ENCODE measurements around the gene DNPH1. TPM values are rescaled to one million over a fixed set of nuclear protein-coding genes. Genes with fewer than 3 reads are reported as not detected.

DNPH1 gene
- total and polyA plus RNA-seq, 9 of the 15 experiments (the other 6 are each of a cell fraction or from before 2014, with no cell fraction given): 7.3 to 300 (median 68.7) TPM

DNA sequence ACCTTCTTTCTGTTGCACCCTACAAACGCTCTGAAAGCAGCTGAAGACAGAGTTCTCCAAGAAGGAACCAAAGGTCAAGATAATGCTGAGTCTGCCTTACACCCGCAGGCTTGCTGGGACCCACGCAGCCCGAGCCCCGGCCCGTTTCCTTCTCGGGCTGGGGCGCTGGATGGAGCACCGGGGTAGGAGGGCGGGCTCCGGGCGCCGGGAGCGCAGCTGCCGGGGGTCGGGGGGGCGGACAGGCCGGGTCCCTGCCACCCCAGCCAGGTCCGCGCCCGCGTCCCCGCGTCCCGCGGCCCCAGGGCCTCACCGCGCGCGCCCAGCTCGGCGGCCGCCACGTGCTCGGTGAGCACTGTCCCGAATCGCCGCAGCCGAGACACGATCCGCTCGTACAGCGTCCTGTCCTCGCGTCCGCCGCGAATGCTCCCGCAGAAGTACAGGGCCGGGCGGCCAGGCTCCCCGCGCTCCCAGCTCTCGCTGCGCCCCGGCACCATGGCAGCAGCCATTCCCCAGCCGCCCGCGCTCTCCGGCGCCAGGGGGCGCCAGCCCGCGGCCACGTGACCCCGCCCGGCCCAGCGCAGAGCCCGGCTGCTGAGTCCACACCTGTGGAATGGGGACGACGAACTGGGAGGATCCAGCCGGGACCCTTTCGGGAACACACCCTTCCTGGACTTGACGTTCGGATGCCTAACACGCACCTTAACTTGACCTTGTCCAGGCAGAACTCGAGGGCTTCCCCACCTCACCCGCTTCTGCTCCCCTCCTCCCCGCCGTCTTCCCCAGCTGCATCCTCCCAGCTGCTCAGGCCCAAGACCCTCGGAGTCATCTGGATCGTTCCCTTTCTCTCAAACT, at the start of gene DNPH1 (continued):
- TF ChIP-seq E2F1 (CRISPR knock-in tag; IDR thresholded peaks at IDR 0.05): peak; percentile 85
- TF ChIP-seq ETV6 (IDR thresholded peaks at IDR 0.05; ENCODE audit: borderline replicate concordance in 1 of 2, low read depth in 2 of 2, low read length in 1 of 2): no peak
- 0 out of 2 replicates have a peak, but pooled peaks have one; percentile 95 for TF ChIP-seq ETV6 (CRISPR knock-in tag; IDR thresholded peaks at IDR 0.05; ENCODE audit: borderline replicate concordance)
- 0 out of 2 replicates have a peak, but pooled peaks have one; percentile 79 for TF ChIP-seq NR1H2 (CRISPR knock-in tag; IDR thresholded peaks at IDR 0.05)
- TF ChIP-seq, protein P1, sequence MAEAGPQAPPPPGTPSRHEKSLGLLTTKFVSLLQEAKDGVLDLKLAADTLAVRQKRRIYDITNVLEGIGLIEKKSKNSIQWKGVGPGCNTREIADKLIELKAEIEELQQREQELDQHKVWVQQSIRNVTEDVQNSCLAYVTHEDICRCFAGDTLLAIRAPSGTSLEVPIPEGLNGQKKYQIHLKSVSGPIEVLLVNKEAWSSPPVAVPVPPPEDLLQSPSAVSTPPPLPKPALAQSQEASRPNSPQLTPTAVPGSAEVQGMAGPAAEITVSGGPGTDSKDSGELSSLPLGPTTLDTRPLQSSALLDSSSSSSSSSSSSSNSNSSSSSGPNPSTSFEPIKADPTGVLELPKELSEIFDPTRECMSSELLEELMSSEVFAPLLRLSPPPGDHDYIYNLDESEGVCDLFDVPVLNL (CRISPR knock-in tag; IDR thresholded peaks at IDR 0.05; ENCODE audit: low read depth): peak; percentile 70; the same call in 1 of the 2 replicates
- no peak for TF ChIP-seq KAT8 (IDR thresholded peaks at IDR 0.05; ENCODE audit: low read depth)
- peak; percentile 85 for TF ChIP-seq TGIF2 (CRISPR knock-in tag; IDR thresholded peaks at IDR 0.05)
- TF ChIP-seq ARNT (IDR thresholded peaks at IDR 0.05): no peak
- TF ChIP-seq, protein P2, sequence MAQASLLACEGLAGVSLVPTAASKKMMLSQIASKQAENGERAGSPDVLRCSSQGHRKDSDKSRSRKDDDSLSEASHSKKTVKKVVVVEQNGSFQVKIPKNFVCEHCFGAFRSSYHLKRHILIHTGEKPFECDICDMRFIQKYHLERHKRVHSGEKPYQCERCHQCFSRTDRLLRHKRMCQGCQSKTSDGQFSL (CRISPR knock-in tag; IDR thresholded peaks at IDR 0.05): 0 out of 2 replicates have a peak, but pooled peaks have one; percentile 38
- TF ChIP-seq, protein P2 (tag; IDR thresholded peaks at IDR 0.05): no peak
- TF ChIP-seq, protein P3, sequence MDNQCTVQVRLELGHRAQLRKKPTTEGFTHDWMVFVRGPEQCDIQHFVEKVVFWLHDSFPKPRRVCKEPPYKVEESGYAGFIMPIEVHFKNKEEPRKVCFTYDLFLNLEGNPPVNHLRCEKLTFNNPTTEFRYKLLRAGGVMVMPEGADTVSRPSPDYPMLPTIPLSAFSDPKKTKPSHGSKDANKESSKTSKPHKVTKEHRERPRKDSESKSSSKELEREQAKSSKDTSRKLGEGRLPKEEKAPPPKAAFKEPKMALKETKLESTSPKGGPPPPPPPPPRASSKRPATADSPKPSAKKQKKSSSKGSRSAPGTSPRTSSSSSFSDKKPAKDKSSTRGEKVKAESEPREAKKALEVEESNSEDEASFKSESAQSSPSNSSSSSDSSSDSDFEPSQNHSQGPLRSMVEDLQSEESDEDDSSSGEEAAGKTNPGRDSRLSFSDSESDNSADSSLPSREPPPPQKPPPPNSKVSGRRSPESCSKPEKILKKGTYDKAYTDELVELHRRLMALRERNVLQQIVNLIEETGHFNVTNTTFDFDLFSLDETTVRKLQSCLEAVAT (IDR thresholded peaks at IDR 0.05): peak in 1 of 2 experiments; percentile 47; a peak in 1 of 4 replicates
- TF ChIP-seq, protein P4, sequence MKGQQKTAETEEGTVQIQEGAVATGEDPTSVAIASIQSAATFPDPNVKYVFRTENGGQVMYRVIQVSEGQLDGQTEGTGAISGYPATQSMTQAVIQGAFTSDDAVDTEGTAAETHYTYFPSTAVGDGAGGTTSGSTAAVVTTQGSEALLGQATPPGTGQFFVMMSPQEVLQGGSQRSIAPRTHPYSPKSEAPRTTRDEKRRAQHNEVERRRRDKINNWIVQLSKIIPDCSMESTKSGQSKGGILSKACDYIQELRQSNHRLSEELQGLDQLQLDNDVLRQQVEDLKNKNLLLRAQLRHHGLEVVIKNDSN (CRISPR knock-in tag; IDR thresholded peaks at IDR 0.05): peak; percentile 96
- TF ChIP-seq ZNF695 (CRISPR knock-in tag; IDR thresholded peaks at IDR 0.05): no peak
- peak; percentile 55; the same call in 1 of the 2 replicates for TF ChIP-seq MAFK (IDR thresholded peaks at IDR 0.05; ENCODE audit: low read length)
- no peak for TF ChIP-seq CBX2 (IDR thresholded peaks at IDR 0.05; ENCODE audit: insufficient read depth, low read length, poor library complexity, severe bottlenecking)
- peak; percentile 75 for TF ChIP-seq NEUROD1 (IDR thresholded peaks at IDR 0.05; ENCODE audit: borderline replicate concordance, low read depth, low read length, partially characterized antibody)
- TF ChIP-seq ZKSCAN1 (IDR thresholded peaks at IDR 0.05; ENCODE audit: low read depth, low read length): peak; percentile 73; the same call in 1 of the 2 replicates
- TF ChIP-seq KDM2B (CRISPR knock-in tag; IDR thresholded peaks at IDR 0.05): peak; percentile 96; the same call in 1 of the 2 replicates
- peak; percentile 56; the same call in 1 of the 2 replicates for TF ChIP-seq STAG1 (CRISPR knock-in tag; IDR thresholded peaks at IDR 0.05; ENCODE audit: borderline replicate concordance)
- TF ChIP-seq RHOXF2B (CRISPR knock-in tag; conservative IDR thresholded peaks at IDR 0.05): peak; percentile 83; the same call in 1 of the 2 replicates
- TF ChIP-seq ILF3 (IDR thresholded peaks at IDR 0.05; ENCODE audit: borderline replicate concordance): peak; percentile 97
- no peak for TF ChIP-seq TEAD2 (tag; IDR thresholded peaks at IDR 0.05)
